Measurements from ENCODE around the gene DENND11. TPM values are rescaled to one million over a fixed set of nuclear protein-coding genes. Genes with fewer than 3 reads are reported as not detected.
A peak's percentile ranks its signal among the peaks of the same experiment; 100 is the strongest.

DENND11 gene
- total and polyA plus RNA-seq, 2 of the 4 experiments (the other 2 are of a cell fraction) = 2.9 to 5.0 TPM

GRCh38 chr7:141738592-141739013 lies 36.6 kb upstream of the DENND11 start:
- POLR2A ChIA-PET (ENCODE audit: unreplicated experiment) = no interaction called here
- peak overlapping the region; percentile 85 for H3K9ac ChIP-seq (ENCODE audit: low read depth, low read length)
- peak overlapping the region; percentile 95 for H2AFZ ChIP-seq (replicated peaks; ENCODE audit: low read length, poor library complexity)
- H2BK5ac ChIP-seq (ENCODE audit: low read depth, low read length, poor library complexity, severe bottlenecking) = peak overlapping the region; percentile 64
- WGBS, 2 experiments (ENCODE audit: extremely low coverage in 2 of 2, insufficient read length in 1 of 2) = 0% methylated on average over 3 of the region's 6 CpGs; no CpG with 5 or more reads in 1 of the 2 experiments
- H2BK120ac ChIP-seq (ENCODE audit: low read depth, low read length) = no peak overlapping the region
- H3K27ac ChIP-seq (ENCODE audit: insufficient read depth, low read length) = peak overlapping the region; percentile 70
- CTCF ChIA-PET = interaction anchor here (0.8 to 2.4 kb wide), 6 partner anchors 17 to 1070 kb away, joined by 3 to 7 read pairs (median 3); no protein-coding TSS in a partner anchor
- H4K20me1 ChIP-seq (ENCODE audit: insufficient read depth, low read length) = no peaks in the 10 kb centered on the region
- peak overlapping the region; percentile 49; the same call in 1 of the 3 replicates for H2BK15ac ChIP-seq (ENCODE audit: low read depth, low read length)
- H3K9me3 ChIP-seq (ENCODE audit: control insufficient read depth, insufficient read depth, low read length) = no peaks in the 10 kb centered on the region
- no peaks in the 10 kb centered on the region; the same call in 1 of the 2 replicates for H3K4me1 ChIP-seq (ENCODE audit: control insufficient read depth, insufficient read depth, low read length)
- peak overlapping the region; percentile 89 for H3K4me2 ChIP-seq (ENCODE audit: low read depth, low read length)
- no peak overlapping the region for H3K18ac ChIP-seq (ENCODE audit: low read depth, low read length)
- H4K5ac ChIP-seq (ENCODE audit: low read depth, low read length) = peak overlapping the region; percentile 89
- peak overlapping the region; percentile 78 for H3K14ac ChIP-seq (replicated peaks; ENCODE audit: low read depth, low read length)
- H3K23ac ChIP-seq (ENCODE audit: low read depth, low read length) = no peak overlapping the region
- H2BK20ac ChIP-seq (ENCODE audit: low read depth, low read length) = no peak overlapping the region
- intact Hi-C loops (cut with micrococcal nuclease) = loop anchor here (1.0 to 10.0 kb wide), 4 partner anchors 36 to 724 kb away; partner anchors contain the start of genes DENND11 and MRPS33
- peak overlapping the region; percentile 85 for H4K91ac ChIP-seq (ENCODE audit: insufficient read depth, low read depth, low read length)
- no peaks in the 10 kb centered on the region for H3K27me3 ChIP-seq (ENCODE audit: control insufficient read depth, insufficient read depth, low read length)
- peak overlapping the region; percentile 98 to 99 for H4K8ac ChIP-seq (ENCODE audit: low read depth in 2 of 2, low read length in 2 of 2)
- H2AK5ac ChIP-seq (ENCODE audit: low read depth, low read length) = peak overlapping the region; percentile 68
- peak overlapping the region; percentile 86 for H2AK9ac ChIP-seq (replicated peaks; ENCODE audit: low read depth, low read length, poor library complexity)
- H3K9me1 ChIP-seq (ENCODE audit: insufficient read depth, low read length) = peaks cover 6% of the 10 kb centered on the region; the same call in 1 of the 2 replicates
- peak overlapping the region; percentile 81 for H3K56ac ChIP-seq (ENCODE audit: extremely low read depth, insufficient read depth, low read length)
- H3K36me3 ChIP-seq (ENCODE audit: control insufficient read depth, insufficient read depth, low read length) = peaks cover 15% of the 10 kb centered on the region
- H3K79me1 ChIP-seq (ENCODE audit: low read depth in 1 of 2, low read length in 2 of 2) = peaks cover 13 to 20% of the 10 kb centered on the region in 2 experiments; a peak in 3 of 4 replicates
- TF ChIP-seq CHD1 (IDR thresholded peaks at IDR 0.05; ENCODE audit: low read depth, low read length) (no peak), CTCF (conservative IDR thresholded peaks at IDR 0.05; ENCODE audit: low read depth, low read length) (0 out of 2 replicates have a peak, but pooled peaks have one; percentile 12)
- peak overlapping the region; percentile 65 for H3K4me3 ChIP-seq (ENCODE audit: insufficient read depth, low read depth, low read length)
- no peak for DNase-seq
- ATAC-seq (ENCODE audit: low read depth) = peak; percentile 64
- in situ Hi-C loops (cut with MboI; ENCODE audit: low sequenced_read_pairs) = no loop called here
- peak overlapping the region; percentile 93 for H3K4ac ChIP-seq (ENCODE audit: low read depth, low read length)
- BruUV-seq (replicated peaks) = TSS peak; percentile 61
- dilution Hi-C loops (cut with HindIII; ENCODE audit: low sequenced_read_pairs, unreplicated experiment) = no loop called here

Data from IMR-90 (cell line).